Astrocyte (in vitro differentiated cells and primary cell): ENCODE results near the gene LPCAT4. TPM values are rescaled to one million over a fixed set of nuclear protein-coding genes. Genes with fewer than 3 reads are reported as not detected.
A peak's percentile ranks its signal among the peaks of the same experiment; 100 is the strongest.

Experiments
- DNase-seq: peaks from one replicate; pipeline ENCODE4 v3.0.0-alpha.2; 2010; ENCODE audit warnings: low read depth
- FAIRE-seq: peaks from 2 replicates; lab custom pipeline; 2011; peaks lifted over from hg19 to GRCh38; lab: Jason Lieb, UNC
- H2AFZ ChIP-seq: 2 replicates; pipeline ENCODE4 v1.6.0; 2012; ENCODE audit warnings: low read depth, low read length, inconsistent platforms
- H3K27ac ChIP-seq: 2 replicates; pipeline ENCODE4 v1.5.1; 2011; ENCODE audit warnings: low read depth, low read length, inconsistent platforms
- H3K27me3 ChIP-seq: 2 replicates; pipeline ENCODE4 v1.6.0; 2011; ENCODE audit warnings: low read length, inconsistent platforms; ENCODE audit not compliant: insufficient read depth
- H3K36me3 ChIP-seq: 2 replicates; pipeline ENCODE4 v1.5.1; 2011; ENCODE audit warnings: low read length, inconsistent platforms; ENCODE audit not compliant: insufficient read depth
- H3K4me1 ChIP-seq: 2 replicates; pipeline ENCODE4 v1.5.1; 2011; ENCODE audit warnings: low read length, inconsistent platforms; ENCODE audit not compliant: insufficient read depth
- H3K4me2 ChIP-seq: 2 replicates; pipeline ENCODE4 v1.6.0; 2012; ENCODE audit warnings: low read length, inconsistent platforms
- H3K4me3 ChIP-seq: 2 replicates; pipeline ENCODE4 v1.5.1; 2011; ENCODE audit warnings: low read depth, mild to moderate bottlenecking, low read length, inconsistent platforms; ENCODE audit not compliant: insufficient read depth
- H3K79me2 ChIP-seq: 2 replicates; pipeline ENCODE4 v1.6.0; 2012; ENCODE audit warnings: mild to moderate bottlenecking, low read length, inconsistent platforms; ENCODE audit not compliant: insufficient read depth
- H3K9ac ChIP-seq: 2 replicates; pipeline ENCODE4 v1.6.0; 2012; ENCODE audit warnings: mild to moderate bottlenecking, low read length, inconsistent platforms
- H3K9me3 ChIP-seq: 2 replicates; pipeline ENCODE4 v1.5.1; 2012; ENCODE audit warnings: low read depth, mild to moderate bottlenecking, low read length, inconsistent platforms; ENCODE audit not compliant: insufficient read depth
- H4K20me1 ChIP-seq: 2 replicates; pipeline ENCODE4 v1.6.0; 2012; ENCODE audit warnings: low read length, inconsistent platforms; ENCODE audit not compliant: insufficient read depth
- H3K27ac Mint-ChIP-seq: one replicate; pipeline ENCODE4 v1.8.0; 2021; ENCODE audit warnings: mild to moderate bottlenecking, mixed read lengths; ENCODE audit not compliant: unreplicated experiment
- H3K27me3 Mint-ChIP-seq: one replicate; pipeline ENCODE4 v1.8.0; 2021; ENCODE audit warnings: low read depth, mixed read lengths; ENCODE audit not compliant: unreplicated experiment
- H3K36me3 Mint-ChIP-seq: one replicate; pipeline ENCODE4 v1.8.0; 2021; ENCODE audit warnings: low read depth, mixed read lengths; ENCODE audit not compliant: unreplicated experiment
- H3K4me1 Mint-ChIP-seq: one replicate; pipeline ENCODE4 v1.8.0; 2021; ENCODE audit warnings: low read depth, mixed read lengths; ENCODE audit not compliant: unreplicated experiment
- H3K4me3 Mint-ChIP-seq: one replicate; pipeline ENCODE4 v1.8.0; 2021; ENCODE audit warnings: mild to moderate bottlenecking, moderate library complexity, mixed read lengths; ENCODE audit not compliant: unreplicated experiment
- H3K9me3 Mint-ChIP-seq: one replicate; pipeline ENCODE4 v1.8.0; 2021; ENCODE audit warnings: mild to moderate bottlenecking, mixed read lengths; ENCODE audit not compliant: unreplicated experiment
- EZH2 ChIP-seq: IDR thresholded peaks from 2 replicates; pipeline ENCODE4 v1.6.1; 2012; ENCODE audit warnings: mild to moderate bottlenecking, low read length, inconsistent platforms; ENCODE audit not compliant: insufficient read depth
- total RNA-seq: library from RNA; stranded (reverse); gene quantifications from 2 replicates; pipeline ENCODE4 v1.2.1, GENCODE V29; 2021
- TF ChIP-seq, protein P1 (sequence below): IDR thresholded peaks from 2 replicates; pipeline ENCODE4 v1.5.1; 2011; ENCODE audit warnings: low read depth, mild to moderate bottlenecking, inconsistent platforms, low read length, moderate library complexity; ENCODE audit not compliant: insufficient read depth

LPCAT4 gene
- total RNA-seq, 1 donor from 2014 or later = 44.4 TPM

- H2AFZ ChIP-seq = no peak overlapping the region
- H3K27ac Mint-ChIP-seq = no peak overlapping the region
- H3K9me3 ChIP-seq = no peaks in the 10 kb centered on the region
- H3K27me3 ChIP-seq = no peaks in the 10 kb centered on the region
- no peaks in the 10 kb centered on the region for H3K79me2 ChIP-seq
- no peaks in the 10 kb centered on the region for H3K36me3 ChIP-seq
- no peak overlapping the region for H3K9ac ChIP-seq
- H4K20me1 ChIP-seq = no peaks in the 10 kb centered on the region
- H3K4me1 ChIP-seq = peaks cover 9% of the 10 kb centered on the region
- H3K4me3 Mint-ChIP-seq = no peak overlapping the region
- no peak for TF ChIP-seq EZH2
- TF ChIP-seq, protein P1, sequence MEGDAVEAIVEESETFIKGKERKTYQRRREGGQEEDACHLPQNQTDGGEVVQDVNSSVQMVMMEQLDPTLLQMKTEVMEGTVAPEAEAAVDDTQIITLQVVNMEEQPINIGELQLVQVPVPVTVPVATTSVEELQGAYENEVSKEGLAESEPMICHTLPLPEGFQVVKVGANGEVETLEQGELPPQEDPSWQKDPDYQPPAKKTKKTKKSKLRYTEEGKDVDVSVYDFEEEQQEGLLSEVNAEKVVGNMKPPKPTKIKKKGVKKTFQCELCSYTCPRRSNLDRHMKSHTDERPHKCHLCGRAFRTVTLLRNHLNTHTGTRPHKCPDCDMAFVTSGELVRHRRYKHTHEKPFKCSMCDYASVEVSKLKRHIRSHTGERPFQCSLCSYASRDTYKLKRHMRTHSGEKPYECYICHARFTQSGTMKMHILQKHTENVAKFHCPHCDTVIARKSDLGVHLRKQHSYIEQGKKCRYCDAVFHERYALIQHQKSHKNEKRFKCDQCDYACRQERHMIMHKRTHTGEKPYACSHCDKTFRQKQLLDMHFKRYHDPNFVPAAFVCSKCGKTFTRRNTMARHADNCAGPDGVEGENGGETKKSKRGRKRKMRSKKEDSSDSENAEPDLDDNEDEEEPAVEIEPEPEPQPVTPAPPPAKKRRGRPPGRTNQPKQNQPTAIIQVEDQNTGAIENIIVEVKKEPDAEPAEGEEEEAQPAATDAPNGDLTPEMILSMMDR = no peak
- peaks cover 11% of the 10 kb centered on the region for H3K4me1 Mint-ChIP-seq
- no peak overlapping the region for H3K4me2 ChIP-seq
- FAIRE-seq (no peak), DNase-seq (no peak)
- H3K36me3 Mint-ChIP-seq = no peaks in the 10 kb centered on the region
- H3K27me3 Mint-ChIP-seq = no peaks in the 10 kb centered on the region
- H3K4me3 ChIP-seq = no peak overlapping the region
- H3K27ac ChIP-seq = no peak overlapping the region
- H3K9me3 Mint-ChIP-seq = no peaks in the 10 kb centered on the region
Measured at GRCh38 chr15:34332553-34333120, 34.4 kb downstream of the LPCAT4 start.

DNA sequence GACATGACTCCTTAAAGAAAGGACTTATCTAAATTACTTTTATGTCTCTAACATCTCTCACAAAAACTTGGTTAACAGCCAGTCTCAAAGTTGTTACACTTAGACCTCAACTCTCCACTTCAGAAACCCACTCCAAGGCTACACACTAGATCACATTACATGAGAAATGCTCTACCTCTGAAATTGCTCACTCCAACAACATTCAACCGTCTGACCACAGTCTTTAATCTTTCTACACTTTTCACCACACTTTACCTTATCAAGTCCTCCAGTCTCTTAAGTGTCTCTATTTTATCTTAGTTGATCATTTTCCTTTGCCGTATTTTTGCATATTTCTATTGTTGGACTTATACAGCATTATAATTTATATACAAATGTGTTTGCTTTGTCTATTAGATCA is 35.2 kb downstream of the LPCAT4 start:
- no peak overlapping the region for H3K9ac ChIP-seq
- H3K4me2 ChIP-seq = no peak overlapping the region
- Mint-ChIP-seq H3K27ac (no peak overlapping the region), H3K36me3 (no peaks in the 10 kb centered on the region), H3K4me1 (peaks cover 11% of the 10 kb centered on the region), H3K9me3 (no peaks in the 10 kb centered on the region), H3K27me3 (no peaks in the 10 kb centered on the region), H3K4me3 (no peak overlapping the region)
- peaks cover 5% of the 10 kb centered on the region for H3K4me1 ChIP-seq
- TF ChIP-seq, protein P1 = no peak
- TF ChIP-seq EZH2 = no peak
- H4K20me1 ChIP-seq = no peaks in the 10 kb centered on the region
- no peaks in the 10 kb centered on the region for H3K36me3 ChIP-seq
- H3K27ac ChIP-seq = no peak overlapping the region
- no peaks in the 10 kb centered on the region for H3K27me3 ChIP-seq
- no peak overlapping the region for H3K4me3 ChIP-seq
- DNase-seq (peak; percentile 70), FAIRE-seq (no peak)
- no peaks in the 10 kb centered on the region for H3K9me3 ChIP-seq
- no peaks in the 10 kb centered on the region for H3K79me2 ChIP-seq
- no peak overlapping the region for H2AFZ ChIP-seq

DNA sequence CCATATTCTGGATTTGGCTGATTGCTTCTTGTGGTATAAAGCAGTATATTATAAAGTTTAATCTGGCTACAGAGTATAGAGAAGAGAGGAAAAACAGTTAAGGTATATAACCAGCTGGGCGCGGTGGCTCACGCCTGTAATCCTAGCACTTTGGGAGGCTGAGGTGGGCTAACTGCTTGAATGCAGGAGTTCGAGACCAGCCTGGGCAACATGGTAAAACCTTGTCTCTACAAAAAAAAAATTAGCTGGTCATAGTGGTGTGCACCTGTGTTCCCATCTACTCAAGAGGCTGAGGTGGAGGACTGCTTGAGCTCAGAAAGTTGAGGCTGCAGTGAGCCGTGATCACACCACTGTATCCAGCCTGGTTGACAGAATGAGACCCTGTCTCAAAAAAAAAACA is 36.7 kb downstream of the LPCAT4 start:
- H3K79me2 ChIP-seq = no peaks in the 10 kb centered on the region
- H3K9ac ChIP-seq = no peak overlapping the region
- peaks cover 1% of the 10 kb centered on the region for H3K4me1 ChIP-seq
- FAIRE-seq = no peak
- H3K4me2 ChIP-seq = no peak overlapping the region
- H3K9me3 ChIP-seq = no peaks in the 10 kb centered on the region
- no peak overlapping the region for H3K4me3 ChIP-seq
- H3K27ac ChIP-seq = no peak overlapping the region
- no peak overlapping the region for H2AFZ ChIP-seq
- H3K36me3 Mint-ChIP-seq = no peaks in the 10 kb centered on the region
- no peaks in the 10 kb centered on the region for H3K36me3 ChIP-seq
- peaks cover 11% of the 10 kb centered on the region for H3K4me1 Mint-ChIP-seq
- H4K20me1 ChIP-seq = no peaks in the 10 kb centered on the region
- no peak for DNase-seq
- H3K9me3 Mint-ChIP-seq = no peaks in the 10 kb centered on the region
- H3K4me3 Mint-ChIP-seq = no peak overlapping the region
- H3K27ac Mint-ChIP-seq = no peak overlapping the region
- TF ChIP-seq, protein P1 = no peak
- TF ChIP-seq EZH2 = no peak
- no peaks in the 10 kb centered on the region for H3K27me3 ChIP-seq
- no peaks in the 10 kb centered on the region for H3K27me3 Mint-ChIP-seq
